AG04449 (cell line): ENCODE results near the gene NCOA7.

Source experiments
- CTCF ChIA-PET: fragments of 350-600 bp; formaldehyde crosslinking; extraction: SDS; loops from one replicate; lab custom pipeline; 2021; ENCODE audit warnings: antibody characterized with exemption; lab: Yijun Ruan, JAX
- POLR2A ChIA-PET: fragments of 400-600, 350-600 bp; formaldehyde crosslinking; extraction: SDS; loops from one replicate; lab custom pipeline; 2020; ENCODE audit warnings: antibody characterized with exemption, inconsistent platforms; lab: Yijun Ruan, JAX
- DNase-seq: peaks from one replicate; pipeline ENCODE4 v3.0.0-alpha.2; 2010; ENCODE audit warnings: low read depth, low spot score
- H3K4me3 ChIP-seq: 2 replicates; pipeline ENCODE4 v1.5.1; 2011; ENCODE audit warnings: low read depth, mild to moderate bottlenecking, control low read depth, low read length
- CTCF ChIP-seq: IDR thresholded peaks from one replicate; pipeline ENCODE4 v1.5.1; 2011; ENCODE audit warnings: mild to moderate bottlenecking, moderate library complexity, low read length, control low read depth, inconsistent platforms; ENCODE audit not compliant: insufficient read depth; ENCODE audit errors: missing control alignments

NCOA7 gene

GRCh38 chr6:125953502-125953875, 162.7 kb downstream of the NCOA7 start:
- no peak overlapping the region for H3K4me3 ChIP-seq
- ChIA-PET CTCF (interaction anchor here (0.7 to 10.2 kb wide), 22 partner anchors 12 to 643 kb away, joined by 3 to 241 read pairs (median 4); partner anchors contain the start of gene NCOA7), POLR2A (interaction anchor here (0.8 kb wide), 1 partner anchor 118 kb away, joined by 5 read pairs; no protein-coding TSS in a partner anchor)
- DNase-seq, result no peak
- TF ChIP-seq CTCF, result no peak

GRCh38 chr6:125954735-125955339, 164.1 kb downstream of the NCOA7 start:
- POLR2A ChIA-PET, result no interaction called here
- no peak for TF ChIP-seq CTCF
- H3K4me3 ChIP-seq, result no peak overlapping the region
- no peak for DNase-seq
- CTCF ChIA-PET, result interaction anchor here (1.1 to 10.2 kb wide), 11 partner anchors 10 to 645 kb away, joined by 3 to 241 read pairs (median 38); partner anchors contain the start of gene NCOA7

- DNase-seq, result no peak
- CTCF ChIA-PET, result interaction anchor here (0.6 to 10.2 kb wide), 52 partner anchors 9 to 645 kb away, joined by 3 to 241 read pairs (median 5); partner anchors contain the start of genes NCOA7 and TRMT11
- H3K4me3 ChIP-seq, result peak overlapping the region; percentile 91
- no peak for TF ChIP-seq CTCF
- POLR2A ChIA-PET, result interaction anchor here (0.6 to 1.1 kb wide), 3 partner anchors 42 to 175 kb away, joined by 3 to 4 read pairs (median 4); partner anchors contain the start of gene NCOA7
These were observed 165.2 kb downstream of the NCOA7 start for GRCh38 chr6:125955973-125956372.

GRCh38 chr6:125956506-125957390, 166.0 kb downstream of the NCOA7 start, which contains the start of gene HINT3:
Gene HINT3 (plus strand): TSS chr6:125956770. CDS start chr6:125956978, 208 bp downstream.
- peak; percentile 94 for TF ChIP-seq CTCF
- peak within 1 kb of the TSS; percentile 91 for H3K4me3 ChIP-seq
- CTCF ChIA-PET, result interaction anchor here (0.6 to 10.2 kb wide), 64 partner anchors 8 to 646 kb away, joined by 3 to 241 read pairs (median 4); partner anchors contain the start of genes NCOA7 and TRMT11
- POLR2A ChIA-PET, result interaction anchor here (0.6 to 1.3 kb wide), 7 partner anchors 17 to 655 kb away, joined by 3 to 4 read pairs (median 4); partner anchors contain the start of genes HDDC2 and NCOA7
- peak; percentile 79 for DNase-seq

- CTCF ChIA-PET, result interaction anchor here (0.6 to 10.2 kb wide), 32 partner anchors 8 to 646 kb away, joined by 3 to 241 read pairs (median 6); partner anchors contain the start of genes NCOA7 and TRMT11
- H3K4me3 ChIP-seq, result peak overlapping the region; percentile 91
- no peak for DNase-seq
- POLR2A ChIA-PET, result interaction anchor here (0.7 to 1.3 kb wide), 4 partner anchors 17 to 656 kb away, joined by 3 to 4 read pairs (median 4); partner anchors contain the start of genes HDDC2 and NCOA7
- TF ChIP-seq CTCF, result no peak
These were observed 166.6 kb downstream of the NCOA7 start for GRCh38 chr6:125957391-125957693.
